GM10266 (cell line): ENCODE results near the gene TMEM126B.

Experiments used
- DNase-seq: peaks from one replicate; pipeline ENCODE4 v3.0.0; 2012; ENCODE audit errors: extremely low spot score
- CTCF ChIP-seq: IDR thresholded peaks from 2 replicates; pipeline ENCODE4 v1.5.1; 2012; ENCODE audit warnings: mild to moderate bottlenecking, low read depth; ENCODE audit not compliant: control insufficient read depth, insufficient read depth; ENCODE audit errors: missing control alignments

The TMEM126B gene

DNA sequence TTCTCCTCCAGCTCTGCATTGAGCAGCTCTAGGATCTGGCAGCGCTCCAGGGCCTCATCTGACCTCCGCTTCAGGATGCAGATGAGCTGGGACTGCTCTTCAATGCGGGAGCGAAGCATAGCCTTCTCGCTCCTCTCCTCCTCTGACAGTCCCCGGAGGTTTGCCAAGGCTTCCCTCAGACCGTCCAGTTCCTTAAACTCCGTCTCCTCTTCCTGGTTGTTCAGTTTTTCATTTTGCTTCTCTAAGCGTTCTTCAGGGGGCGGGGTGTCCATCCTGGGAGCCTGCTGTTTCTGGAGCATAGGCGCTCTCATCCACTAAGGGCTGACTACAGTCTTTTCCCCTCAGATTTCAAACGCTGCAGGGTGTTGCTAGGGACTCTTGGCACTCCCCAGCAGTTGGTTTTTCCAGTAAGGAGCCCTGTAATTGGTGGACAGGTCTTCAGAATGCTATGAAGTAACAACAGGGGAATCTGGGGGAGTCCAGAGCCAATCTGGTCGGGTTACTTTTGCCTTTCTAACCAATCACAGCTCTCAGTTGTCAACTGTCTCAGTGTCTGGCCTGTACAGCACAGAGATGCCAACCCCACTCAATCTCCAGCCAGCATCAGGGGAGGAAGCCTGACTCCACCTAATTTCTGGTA lies 57.5 kb downstream of the TMEM126B start, which contains the start of gene CCDC89:
Gene CCDC89 (minus strand): TSS at position 376 of the 640 bp plus-strand sequence. CDS start 65 bp downstream, at position 311.
- TF ChIP-seq CTCF: no peak

More for the DNA sequence above, 57.5 kb downstream of the TMEM126B start, which contains the start of gene CCDC89:
- no peak for DNase-seq
